ENCODE measurements around the gene RUVBL1.

DNA sequence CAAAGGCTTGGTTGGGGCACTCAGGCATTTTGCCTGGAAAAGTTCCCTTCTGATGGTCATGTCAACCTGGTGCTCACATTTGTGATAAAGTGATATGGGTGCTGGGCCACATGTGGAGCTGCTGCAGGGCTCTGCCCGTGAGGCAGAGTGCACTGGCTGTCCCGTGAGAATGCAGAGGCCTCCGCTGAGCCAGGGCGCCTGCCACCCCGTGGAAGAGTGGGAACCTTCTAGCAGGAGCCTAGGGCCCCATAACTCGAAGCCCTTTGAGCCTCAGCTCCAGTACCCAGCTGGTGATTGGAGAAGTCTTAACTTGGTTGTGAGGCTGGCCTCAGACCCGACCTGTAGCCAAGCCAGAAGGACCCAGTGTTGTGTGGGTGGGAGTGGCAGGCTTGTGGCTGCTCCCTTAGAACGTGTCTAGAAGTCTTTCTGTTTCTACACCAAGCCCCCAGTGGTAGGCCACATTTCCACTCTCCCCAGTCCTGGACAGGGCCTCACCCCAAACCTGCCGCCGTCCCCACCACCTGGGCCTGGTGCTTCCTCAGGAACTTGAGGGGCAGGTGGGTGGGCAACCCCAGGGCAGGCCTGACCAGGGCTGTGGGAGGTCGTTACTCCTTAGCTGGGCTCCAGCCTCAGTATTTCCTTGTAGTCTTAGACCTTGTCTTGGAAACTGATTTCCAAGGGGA lies 51.7 kb downstream of the RUVBL1 start:
- TF ChIP-seq, protein P1, sequence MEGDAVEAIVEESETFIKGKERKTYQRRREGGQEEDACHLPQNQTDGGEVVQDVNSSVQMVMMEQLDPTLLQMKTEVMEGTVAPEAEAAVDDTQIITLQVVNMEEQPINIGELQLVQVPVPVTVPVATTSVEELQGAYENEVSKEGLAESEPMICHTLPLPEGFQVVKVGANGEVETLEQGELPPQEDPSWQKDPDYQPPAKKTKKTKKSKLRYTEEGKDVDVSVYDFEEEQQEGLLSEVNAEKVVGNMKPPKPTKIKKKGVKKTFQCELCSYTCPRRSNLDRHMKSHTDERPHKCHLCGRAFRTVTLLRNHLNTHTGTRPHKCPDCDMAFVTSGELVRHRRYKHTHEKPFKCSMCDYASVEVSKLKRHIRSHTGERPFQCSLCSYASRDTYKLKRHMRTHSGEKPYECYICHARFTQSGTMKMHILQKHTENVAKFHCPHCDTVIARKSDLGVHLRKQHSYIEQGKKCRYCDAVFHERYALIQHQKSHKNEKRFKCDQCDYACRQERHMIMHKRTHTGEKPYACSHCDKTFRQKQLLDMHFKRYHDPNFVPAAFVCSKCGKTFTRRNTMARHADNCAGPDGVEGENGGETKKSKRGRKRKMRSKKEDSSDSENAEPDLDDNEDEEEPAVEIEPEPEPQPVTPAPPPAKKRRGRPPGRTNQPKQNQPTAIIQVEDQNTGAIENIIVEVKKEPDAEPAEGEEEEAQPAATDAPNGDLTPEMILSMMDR (IDR thresholded peaks at IDR 0.05; ENCODE audit: low read depth, low read length, poor library complexity, severe bottlenecking) = no peak
- no peak for TF ChIP-seq EZH2phosphoT487 (IDR thresholded peaks at IDR 0.05; ENCODE audit: borderline replicate concordance, low read length)

Measured in DOHH2 (cell line).